Skeletal muscle tissue (tissue), 5 donors: ENCODE data around the gene CEP89. TPM values are rescaled to one million over a fixed set of nuclear protein-coding genes. Genes with fewer than 3 reads are reported as not detected.
"Not testable (repeated sequence)": the region's sequence is repeated elsewhere in the genome, so short reads cannot be mapped to it uniquely, and the experiment has no call there.

Experiments
- H3K27ac ChIP-seq: one replicate; pipeline ENCODE4 v1.7.0; 2013; ENCODE audit warnings: mild to moderate bottlenecking, low read depth, low read length, inconsistent platforms
- H3K27me3 ChIP-seq, 3 donors: one replicate each; pipeline ENCODE4 v1.7.0; 2013; ENCODE audit warnings: low read length in 3 of 3; ENCODE audit not compliant: control insufficient read depth in 3 of 3, insufficient read depth in 3 of 3
- H3K36me3 ChIP-seq, 3 donors: one replicate each; pipeline ENCODE4 v1.7.0; 2013; ENCODE audit warnings: low read length in 3 of 3; ENCODE audit not compliant: control insufficient read depth in 3 of 3, insufficient read depth in 3 of 3
- H3K4me1 ChIP-seq, 3 donors: one replicate each; pipeline ENCODE4 v1.7.0; 2013; ENCODE audit warnings: low read length in 3 of 3, mild to moderate bottlenecking in 3 of 3; ENCODE audit not compliant: control insufficient read depth in 3 of 3, insufficient read depth in 3 of 3
- H3K4me3 ChIP-seq, 3 donors: one replicate each; pipeline ENCODE4 v1.7.0; 2013; ENCODE audit warnings: low read length in 3 of 3
- H3K9ac ChIP-seq, 3 donors: one replicate each; pipeline ENCODE4 v1.7.0; 2013; ENCODE audit warnings: low read length in 3 of 3, mild to moderate bottlenecking in 3 of 3, moderate library complexity in 2 of 3, low read depth in 1 of 3
- H3K9me3 ChIP-seq, 3 donors: one replicate each; pipeline ENCODE4 v1.7.0; 2013; ENCODE audit warnings: low read length in 3 of 3; ENCODE audit not compliant: control insufficient read depth in 3 of 3
- small RNA-seq: library from RNA; depleted of rRNA; stranded (forward); fragments of <200 nt; gene quantifications from one replicate; pipeline ENCODE3, GENCODE V24; 2014
- total RNA-seq: library from RNA; depleted of rRNA; stranded (reverse); fragments of >200 nt; gene quantifications from one replicate; pipeline ENCODE4 v1.2.3, GENCODE V29; 2014
- donor health status: Osteomylitis.

CEP89 gene
- total RNA-seq, 1 donor from 2014 or later: 7.8 TPM

DNA sequence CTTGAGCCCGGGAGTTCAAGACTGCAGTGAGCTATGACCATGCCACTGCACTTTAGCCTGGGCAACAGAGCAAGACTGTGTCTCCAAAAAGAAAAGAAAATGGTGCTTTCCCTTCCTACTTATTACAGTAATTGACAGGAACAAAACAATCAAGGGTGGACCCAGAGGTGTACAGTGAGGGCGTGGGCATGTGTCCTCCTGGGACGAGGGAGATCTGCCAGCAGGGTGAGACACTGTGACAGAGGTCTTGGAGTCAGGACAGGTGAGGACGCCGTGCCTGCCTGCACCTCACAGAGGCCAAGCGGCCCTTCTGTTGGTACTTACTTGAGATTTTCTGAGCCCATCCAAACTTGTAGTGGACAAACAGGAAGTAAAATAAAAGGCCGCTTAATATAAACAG lies 138.9 kb downstream of the CEP89 start:
- H3K9ac ChIP-seq, H3K9me3 ChIP-seq, H3K4me1 ChIP-seq, H3K27ac ChIP-seq, H3K27me3 ChIP-seq, H3K4me3 ChIP-seq, H3K36me3 ChIP-seq: not testable (repeated sequence)

DNA sequence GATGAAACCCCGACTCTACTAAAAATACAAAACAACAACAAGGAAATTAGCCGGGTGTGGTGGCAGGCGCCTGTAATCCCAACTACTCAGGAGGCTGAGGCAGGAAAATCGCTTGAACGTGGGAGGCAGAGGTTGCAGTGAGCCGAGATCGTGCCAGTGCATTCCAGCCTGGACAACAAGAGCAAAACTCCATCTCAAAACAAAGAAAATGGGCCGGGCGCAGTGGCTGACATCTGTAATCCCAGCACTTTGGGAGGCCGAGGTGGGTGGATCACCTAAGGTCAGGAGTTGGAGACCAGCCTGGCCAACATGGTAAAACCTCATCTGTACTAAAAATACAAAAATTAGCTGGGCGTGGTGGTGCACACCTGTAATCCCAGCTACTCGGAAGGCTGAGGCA lies 139.7 kb downstream of the CEP89 start:
- not testable (repeated sequence) for H3K4me1 ChIP-seq, H3K9ac ChIP-seq, H3K9me3 ChIP-seq, H3K4me3 ChIP-seq, H3K27me3 ChIP-seq, H3K36me3 ChIP-seq, H3K27ac ChIP-seq

DNA sequence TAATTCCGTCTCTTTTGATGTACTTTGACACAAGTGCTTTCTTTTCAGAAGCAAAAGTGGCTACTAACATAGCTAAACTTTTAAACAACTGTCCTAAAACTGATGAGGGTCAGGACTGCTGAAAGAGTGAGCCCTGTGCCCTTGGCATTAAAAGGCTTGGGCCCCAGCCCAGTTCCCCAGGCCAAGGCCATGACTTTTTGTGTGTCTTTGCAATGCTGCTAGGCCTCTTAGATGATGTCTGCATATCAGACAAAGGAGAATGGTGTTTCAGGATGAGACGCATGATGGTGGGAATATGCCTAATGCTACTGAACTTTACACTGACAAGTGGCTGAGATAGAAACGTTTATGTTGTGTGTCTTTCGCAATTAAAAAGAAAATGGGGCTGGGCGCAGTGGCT lies 140.1 kb downstream of the CEP89 start:
- H3K9ac ChIP-seq: no peak overlapping the region
- H3K27ac ChIP-seq: no peak overlapping the region
- H3K27me3 ChIP-seq: no peaks in the 10 kb centered on the region
- H3K36me3 ChIP-seq: no peaks in the 10 kb centered on the region
- H3K9me3 ChIP-seq: no peaks in the 10 kb centered on the region
- H3K4me1 ChIP-seq: no peaks in the 10 kb centered on the region
- H3K4me3 ChIP-seq: no peak overlapping the region

DNA sequence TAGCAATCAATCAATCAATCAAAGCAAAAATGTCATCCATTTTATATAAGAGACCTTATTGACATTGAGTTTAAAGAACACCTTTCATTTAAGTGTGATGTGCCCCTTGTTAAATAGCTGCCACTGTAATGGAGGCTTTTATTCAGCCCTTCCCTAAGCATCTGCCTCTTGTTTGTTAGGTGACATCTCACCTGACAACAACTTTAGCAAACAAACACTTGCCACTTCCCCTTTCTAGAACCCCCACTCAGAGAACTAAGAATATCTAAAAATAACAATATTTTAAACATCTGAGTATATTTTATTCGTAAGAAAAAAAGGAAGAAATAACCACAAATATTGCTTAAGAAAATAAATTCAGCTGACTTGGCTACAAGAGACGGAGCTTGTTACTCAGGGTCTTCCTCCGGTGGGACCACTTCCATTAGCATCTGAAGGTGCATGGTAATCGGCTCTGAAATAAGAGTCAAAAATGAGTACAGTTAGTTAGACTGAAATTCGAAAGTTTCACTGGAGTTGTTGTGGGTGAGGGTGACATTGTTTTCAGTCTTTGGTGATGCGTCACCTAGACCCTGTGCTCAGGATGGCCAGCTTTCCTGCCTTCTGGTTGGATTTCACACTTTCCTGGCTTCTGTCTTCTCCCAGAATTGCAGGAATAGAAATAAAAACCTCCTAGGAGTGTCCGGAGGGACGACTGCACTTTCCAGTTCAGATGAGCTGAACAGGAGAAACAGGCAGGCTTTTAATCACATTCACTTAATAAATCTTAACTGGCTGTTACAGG lies 141.3 kb downstream of the CEP89 start:
- no peaks in the 10 kb centered on the region for H3K9me3 ChIP-seq
- no peaks in the 10 kb centered on the region for H3K4me1 ChIP-seq
- no peak overlapping the region for H3K4me3 ChIP-seq
- H3K9ac ChIP-seq: no peak overlapping the region
- H3K27me3 ChIP-seq: no peaks in the 10 kb centered on the region
- no peaks in the 10 kb centered on the region for H3K36me3 ChIP-seq
- no peak overlapping the region for H3K27ac ChIP-seq

DNA sequence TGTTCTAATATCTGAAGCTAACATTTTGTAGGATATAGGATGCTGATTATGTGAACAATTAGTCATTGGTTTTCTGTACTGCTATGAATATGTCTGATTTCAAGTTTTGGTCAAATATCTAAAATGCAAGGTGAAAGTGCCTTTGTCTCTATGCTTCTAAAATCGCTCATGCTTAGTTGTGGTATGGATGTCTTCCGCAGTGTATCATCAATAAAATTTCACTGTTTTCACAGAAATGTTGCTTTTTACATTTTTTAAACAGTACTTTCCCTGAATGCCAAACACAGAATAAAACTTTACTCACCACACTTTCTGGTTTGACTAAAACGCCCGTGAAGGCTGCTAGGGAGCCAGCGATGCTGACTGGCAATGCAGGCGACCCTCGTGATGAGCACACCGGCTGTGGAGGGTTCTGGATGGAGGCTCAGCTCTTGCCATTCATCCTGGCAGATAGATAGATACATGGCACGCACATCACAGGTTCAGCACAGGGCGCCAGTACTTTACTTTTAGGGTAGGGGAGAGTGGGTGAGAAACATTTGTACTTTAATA lies 142.3 kb downstream of the CEP89 start:
- Histone ChIP-seq H3K4me3 (no peak overlapping the region), H3K27me3 (peaks cover under 1 to 6% (median 1%) of the 10 kb centered on the region in 3 donors), H3K9ac (no peak overlapping the region), H3K9me3 (peaks cover 0 to 2% (median 0%) of the 10 kb centered on the region in 3 donors), H3K4me1 (no peaks in the 10 kb centered on the region), H3K27ac (no peak overlapping the region), H3K36me3 (no peaks in the 10 kb centered on the region)

DNA sequence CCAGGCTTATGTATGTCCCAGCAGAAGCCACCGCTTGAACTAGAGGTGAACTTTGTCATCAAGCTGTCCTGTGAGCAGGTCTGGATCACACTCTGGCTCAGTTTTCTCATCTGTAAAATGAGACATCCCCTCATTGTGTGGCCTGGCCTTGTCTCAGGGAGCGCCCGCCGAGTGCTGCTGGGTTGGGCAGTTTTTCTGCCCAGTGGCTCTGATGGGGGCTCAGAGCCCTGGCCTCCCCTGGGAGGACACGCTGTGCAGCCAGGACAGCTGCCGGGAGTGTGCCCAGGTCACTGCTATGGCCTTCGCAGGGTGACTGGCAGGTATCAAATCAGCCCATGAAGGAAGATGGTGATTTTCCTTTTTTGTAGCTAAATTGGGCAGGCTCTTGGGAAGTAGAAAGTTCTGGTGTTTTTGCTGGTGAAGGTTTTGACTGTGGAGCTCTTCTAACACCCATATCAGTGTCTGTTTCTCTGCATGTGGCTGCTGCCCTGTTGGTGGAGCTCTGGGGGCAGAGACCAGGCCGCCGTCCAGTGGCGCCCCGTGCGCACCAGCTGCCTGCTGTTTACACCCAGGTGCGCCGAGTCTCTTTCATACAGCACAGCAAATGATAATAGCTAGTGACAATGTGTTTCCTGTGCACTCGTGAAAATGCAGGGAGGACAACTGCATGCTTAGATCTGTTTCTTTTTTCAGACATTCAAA lies 143.0 kb downstream of the CEP89 start:
- Histone ChIP-seq H3K9me3 (peaks cover 0 to 2% (median 0%) of the 10 kb centered on the region in 3 donors), H3K27me3 (peaks cover 5 to 11% (median 7%) of the 10 kb centered on the region in 3 donors), H3K4me1 (no peaks in the 10 kb centered on the region), H3K4me3 (no peak overlapping the region), H3K9ac (no peak overlapping the region), H3K36me3 (no peaks in the 10 kb centered on the region), H3K27ac (no peak overlapping the region)

DNA sequence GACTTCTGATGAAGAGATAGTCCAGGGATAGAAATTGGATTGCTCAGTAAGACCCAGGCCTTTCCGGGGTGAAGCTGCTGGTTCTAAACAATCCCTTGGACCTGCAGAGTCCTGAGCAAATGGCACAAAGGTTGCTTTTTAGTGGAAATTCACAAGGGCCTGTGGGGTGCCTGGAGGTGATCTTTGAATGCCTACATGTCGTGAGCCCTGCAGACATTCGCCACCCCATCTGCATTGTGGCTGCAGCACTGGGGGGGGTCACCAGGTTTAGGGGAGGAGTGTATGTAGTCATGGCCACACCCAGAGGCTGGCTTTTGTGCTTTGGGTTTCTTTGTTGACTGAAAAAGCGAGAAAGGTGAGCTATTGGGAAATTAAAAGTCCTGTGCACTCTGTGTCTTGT lies 143.6 kb downstream of the CEP89 start:
- H3K36me3 ChIP-seq: no peaks in the 10 kb centered on the region
- no peak overlapping the region for H3K9ac ChIP-seq
- peaks cover 5 to 17% (median 13%) of the 10 kb centered on the region in 3 donors for H3K27me3 ChIP-seq
- H3K9me3 ChIP-seq: peaks cover 0 to 2% (median 0%) of the 10 kb centered on the region in 3 donors
- no peak overlapping the region for H3K4me3 ChIP-seq
- H3K4me1 ChIP-seq: no peaks in the 10 kb centered on the region
- H3K27ac ChIP-seq: no peak overlapping the region

Small RNA genes lying within 50 kb of the gene (small RNA-seq; reads per million reads assigned to genes)
- not detected for gene RN7SKP22

Other genes starting within 250 kb of the CEP89 start
- gene SLC7A9, start 102.2 kb downstream of the CEP89 start, total RNA-seq: 1.0 TPM
- 1.0 TPM for gene FAAP24, start 284 bp upstream of the CEP89 start, total RNA-seq
- 0.52 TPM for gene RHPN2, start 92.9 kb upstream of the CEP89 start, total RNA-seq
- gene GPATCH1, start 109.2 kb upstream of the CEP89 start, total RNA-seq: 6.3 TPM
- not detected for gene WDR88, start 160.2 kb upstream of the CEP89 start, total RNA-seq
- 19.3 TPM for gene LRP3, start 222.4 kb upstream of the CEP89 start, total RNA-seq